Transverse colon (tissue), 4 donors: ENCODE measurements around the gene TXNRD1.

Experiments
- CTCF ChIP-seq, 5 experiments: fragments of 200-600 bp in 3 of 5; fragments of 450-650 bp in 2 of 5; sonication (generic) in 3 of 5; IDR thresholded peaks; 1 replicate in 2 of 5; 2 replicates in 3 of 5; pipeline ENCODE4 v1.5.1; 2016 to 2017; ENCODE audit warnings: antibody characterized with exemption in 5 of 5, inconsistent platforms in 3 of 5, mild to moderate bottlenecking in 2 of 5, moderate library complexity in 1 of 5
- EP300 ChIP-seq: sonication (generic); formaldehyde crosslinking; IDR thresholded peaks from one replicate; pipeline ENCODE4 v1.6.1; 2017; ENCODE audit warnings: antibody characterized with exemption, low read depth
- POLR2A ChIP-seq: fragments of 450-650 bp; IDR thresholded peaks from one replicate; pipeline ENCODE4 v1.6.1; 2016; ENCODE audit warnings: antibody characterized with exemption, mild to moderate bottlenecking, moderate library complexity
- POLR2AphosphoS5 ChIP-seq, 3 donors: sonication (generic); formaldehyde crosslinking; IDR thresholded peaks; one replicate each; pipeline ENCODE4 v1.6.1; 2016; ENCODE audit warnings: antibody characterized with exemption in 3 of 3

DNA sequence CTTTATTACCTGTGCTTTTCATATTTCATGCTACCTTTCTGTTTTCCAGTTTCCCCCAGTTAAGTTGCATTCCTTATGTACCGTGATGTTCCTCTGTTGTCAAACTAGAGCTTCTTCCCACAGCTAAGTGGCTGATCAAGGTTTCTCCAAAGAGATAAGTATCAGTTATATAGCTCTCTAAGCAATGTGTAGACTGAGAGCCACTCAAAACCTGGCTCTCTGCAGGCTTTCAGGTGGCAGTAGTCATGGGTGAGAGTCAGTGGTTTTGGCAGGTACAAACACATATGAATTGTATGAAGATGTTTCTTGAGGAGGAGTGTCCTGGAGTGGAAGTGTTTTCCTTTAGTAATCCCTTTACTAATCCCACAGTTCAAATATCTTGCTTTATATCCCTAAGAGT, 28.4 kb downstream of the TXNRD1 start:
- TF ChIP-seq POLR2AphosphoS5 (IDR thresholded peaks at IDR 0.05) = no peak
- no peak for TF ChIP-seq POLR2A
- no peak for TF ChIP-seq CTCF (IDR thresholded peaks at IDR 0.05)
- TF ChIP-seq EP300 = no peak
